Esophagus muscularis mucosa (tissue), 3 donors: ENCODE data around the gene CCDC80.

Source experiments
- POLR2A ChIP-seq: fragments of 450-650 bp; IDR thresholded peaks from one replicate; pipeline ENCODE4 v1.6.1; 2017; ENCODE audit warnings: antibody characterized with exemption, moderate library complexity, mild to moderate bottlenecking, low read depth
- POLR2AphosphoS5 ChIP-seq, 2 donors: sonication (generic); formaldehyde crosslinking; IDR thresholded peaks; one replicate each; pipeline ENCODE4 v1.6.1; 2017; ENCODE audit warnings: antibody characterized with exemption in 2 of 2
- TF ChIP-seq, protein P1 (sequence below), 3 experiments: fragments of 200-600 bp in 2 of 3; fragments of 450-650 bp in 1 of 3; sonication (generic) in 2 of 3; IDR thresholded peaks; one replicate each; pipeline ENCODE4 v1.5.1; 2017 to 2019; ENCODE audit warnings: antibody characterized with exemption in 3 of 3, mild to moderate bottlenecking in 2 of 3, moderate library complexity in 1 of 3

DNA sequence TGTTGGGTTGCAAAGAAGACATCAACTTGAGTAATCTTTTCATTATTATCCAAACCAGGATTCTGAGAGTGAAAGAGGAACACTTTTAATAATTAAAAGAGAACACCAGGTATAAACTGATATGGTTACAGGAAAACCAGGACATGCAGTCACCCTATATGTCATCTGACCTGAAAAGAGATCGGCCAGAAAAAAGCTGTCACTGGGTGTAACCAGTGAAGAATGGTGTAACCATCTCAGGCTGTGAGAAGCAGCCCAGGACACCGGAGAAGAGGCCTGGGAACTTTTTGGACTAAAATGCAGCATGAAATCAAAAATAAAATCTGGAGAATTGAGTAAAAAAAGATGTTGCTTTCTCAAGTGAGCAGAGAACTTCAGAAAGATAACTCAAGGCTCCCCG lies 10.1 kb upstream of the CCDC80 start:
- TF ChIP-seq, protein P1, sequence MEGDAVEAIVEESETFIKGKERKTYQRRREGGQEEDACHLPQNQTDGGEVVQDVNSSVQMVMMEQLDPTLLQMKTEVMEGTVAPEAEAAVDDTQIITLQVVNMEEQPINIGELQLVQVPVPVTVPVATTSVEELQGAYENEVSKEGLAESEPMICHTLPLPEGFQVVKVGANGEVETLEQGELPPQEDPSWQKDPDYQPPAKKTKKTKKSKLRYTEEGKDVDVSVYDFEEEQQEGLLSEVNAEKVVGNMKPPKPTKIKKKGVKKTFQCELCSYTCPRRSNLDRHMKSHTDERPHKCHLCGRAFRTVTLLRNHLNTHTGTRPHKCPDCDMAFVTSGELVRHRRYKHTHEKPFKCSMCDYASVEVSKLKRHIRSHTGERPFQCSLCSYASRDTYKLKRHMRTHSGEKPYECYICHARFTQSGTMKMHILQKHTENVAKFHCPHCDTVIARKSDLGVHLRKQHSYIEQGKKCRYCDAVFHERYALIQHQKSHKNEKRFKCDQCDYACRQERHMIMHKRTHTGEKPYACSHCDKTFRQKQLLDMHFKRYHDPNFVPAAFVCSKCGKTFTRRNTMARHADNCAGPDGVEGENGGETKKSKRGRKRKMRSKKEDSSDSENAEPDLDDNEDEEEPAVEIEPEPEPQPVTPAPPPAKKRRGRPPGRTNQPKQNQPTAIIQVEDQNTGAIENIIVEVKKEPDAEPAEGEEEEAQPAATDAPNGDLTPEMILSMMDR (IDR thresholded peaks at IDR 0.05), result no peak
- TF ChIP-seq POLR2A, result no peak
- TF ChIP-seq POLR2AphosphoS5 (IDR thresholded peaks at IDR 0.05), result peak in 1 of 2 donors; percentile 16
